Epidermal melanocyte (primary cell): ENCODE data around the gene TNFRSF18.

Source experiments
- DNase-seq: peaks from one replicate; pipeline ENCODE4 v3.0.0; 2011; ENCODE audit warnings: low spot score; ENCODE audit not compliant: insufficient read length

TNFRSF18 gene

GRCh38 chr1:1179346-1179982, 26.9 kb downstream of the TNFRSF18 start:
- DNase-seq, result no peak

DNA sequence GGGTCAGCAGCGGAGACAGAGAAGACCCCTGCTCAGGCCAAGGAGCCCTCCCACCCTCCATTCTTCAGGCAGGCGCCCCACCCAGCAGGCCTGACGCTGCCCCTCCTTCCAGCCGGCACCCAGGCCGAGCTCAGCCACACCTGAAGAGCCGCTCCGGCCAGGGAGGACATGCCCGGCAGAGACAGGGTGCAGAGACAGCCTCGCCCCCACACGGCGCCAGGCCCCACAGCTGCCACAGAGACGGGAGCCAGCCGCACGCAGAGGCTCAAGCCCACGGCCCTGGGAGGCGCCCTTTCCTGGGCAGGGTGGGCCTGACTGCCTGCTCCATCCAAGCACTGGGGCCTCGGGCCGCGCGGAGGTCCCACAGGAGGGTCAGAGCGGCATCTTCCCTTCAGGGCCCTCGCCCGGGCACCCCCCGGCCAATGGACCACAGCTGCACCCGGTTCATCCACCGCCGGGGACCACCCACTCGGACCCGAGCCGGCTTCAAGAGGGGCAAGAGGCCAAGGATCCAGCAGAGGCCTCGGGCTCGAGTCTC, 27.5 kb downstream of the TNFRSF18 start:
- DNase-seq, result no peak

GRCh38 chr1:1177452-1178206, 28.8 kb downstream of the TNFRSF18 start:
- DNase-seq, result peak; percentile 11

- DNase-seq, result peak; percentile 7
Measured at GRCh38 chr1:1176931-1177330, 29.5 kb downstream of the TNFRSF18 start.

DNA sequence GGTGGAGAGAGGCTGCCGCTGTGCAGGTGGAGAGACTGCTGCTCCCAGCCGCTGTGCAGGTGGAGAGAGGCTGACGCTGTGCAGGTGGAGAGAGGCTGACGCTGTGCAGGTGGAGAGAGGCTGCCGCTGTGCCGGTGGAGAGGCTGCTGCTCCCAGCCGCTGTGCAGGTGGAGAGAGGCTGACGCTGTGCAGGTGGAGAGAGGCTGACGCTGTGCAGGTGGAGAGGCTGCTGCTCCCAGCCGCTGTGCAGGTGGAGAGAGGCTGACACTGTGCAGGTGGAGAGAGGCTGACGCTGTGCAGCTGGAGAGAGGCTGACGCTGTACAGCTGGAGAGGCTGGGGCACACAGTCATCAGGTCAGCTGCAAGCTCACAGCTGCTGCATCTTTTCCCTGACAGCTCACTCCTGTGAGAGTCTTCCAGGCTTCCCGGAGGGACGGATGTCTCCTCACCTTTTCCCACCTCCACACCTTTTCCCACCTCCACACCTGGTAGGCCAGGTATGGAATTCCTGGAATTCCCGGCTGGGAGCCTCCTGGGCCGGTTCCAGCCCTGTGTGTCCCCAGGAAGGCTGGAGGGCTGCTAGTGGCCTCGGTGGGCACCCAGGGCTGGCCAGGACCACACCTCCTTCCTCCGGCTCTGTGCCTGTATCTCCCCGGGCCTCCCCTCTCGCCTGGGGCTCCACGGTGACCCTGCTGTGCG, 30.2 kb downstream of the TNFRSF18 start:
- peak; percentile 5 for DNase-seq

DNA sequence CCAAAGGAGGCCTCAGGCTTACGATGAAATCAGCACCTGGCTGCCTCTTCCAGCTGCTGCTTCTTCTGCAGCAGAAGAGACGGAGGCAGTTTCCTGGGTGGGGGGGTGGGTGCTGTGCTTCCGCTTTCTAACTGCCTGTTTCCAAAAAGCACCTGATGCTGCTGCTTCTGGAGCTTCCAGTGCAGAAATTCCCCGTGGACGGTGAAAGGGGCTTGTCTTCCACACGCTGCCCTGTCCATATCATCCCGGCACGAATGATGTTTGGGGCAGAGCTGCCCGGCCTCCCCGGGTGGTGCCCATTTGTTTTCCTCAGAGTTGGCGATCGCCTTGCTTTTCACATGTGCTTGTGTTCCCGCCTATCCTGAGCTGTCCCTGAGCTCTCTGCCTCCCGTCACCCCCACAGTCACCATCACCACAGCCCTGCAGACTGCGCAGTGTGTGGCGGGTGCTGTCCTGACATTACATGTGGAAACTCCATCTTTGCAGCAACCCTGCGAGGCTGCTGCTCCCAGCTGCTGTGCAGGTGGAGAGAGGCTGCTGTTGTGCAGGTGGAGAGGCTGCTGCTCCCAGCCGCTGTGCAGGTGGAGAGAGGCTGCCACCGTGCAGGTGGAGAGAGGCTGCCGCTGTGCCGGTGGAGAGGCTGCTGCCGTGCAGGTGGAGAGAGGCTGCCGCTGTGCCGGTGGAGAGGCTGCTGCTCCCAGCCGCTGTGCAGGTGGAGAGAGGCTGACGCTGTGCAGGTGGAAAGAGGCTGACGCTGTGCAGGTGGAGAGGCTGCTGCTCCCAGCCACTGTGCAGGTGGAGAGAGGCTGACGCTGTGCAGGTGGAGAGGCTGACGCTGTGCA, 30.9 kb downstream of the TNFRSF18 start:
- DNase-seq, result peak; percentile 4

DNA sequence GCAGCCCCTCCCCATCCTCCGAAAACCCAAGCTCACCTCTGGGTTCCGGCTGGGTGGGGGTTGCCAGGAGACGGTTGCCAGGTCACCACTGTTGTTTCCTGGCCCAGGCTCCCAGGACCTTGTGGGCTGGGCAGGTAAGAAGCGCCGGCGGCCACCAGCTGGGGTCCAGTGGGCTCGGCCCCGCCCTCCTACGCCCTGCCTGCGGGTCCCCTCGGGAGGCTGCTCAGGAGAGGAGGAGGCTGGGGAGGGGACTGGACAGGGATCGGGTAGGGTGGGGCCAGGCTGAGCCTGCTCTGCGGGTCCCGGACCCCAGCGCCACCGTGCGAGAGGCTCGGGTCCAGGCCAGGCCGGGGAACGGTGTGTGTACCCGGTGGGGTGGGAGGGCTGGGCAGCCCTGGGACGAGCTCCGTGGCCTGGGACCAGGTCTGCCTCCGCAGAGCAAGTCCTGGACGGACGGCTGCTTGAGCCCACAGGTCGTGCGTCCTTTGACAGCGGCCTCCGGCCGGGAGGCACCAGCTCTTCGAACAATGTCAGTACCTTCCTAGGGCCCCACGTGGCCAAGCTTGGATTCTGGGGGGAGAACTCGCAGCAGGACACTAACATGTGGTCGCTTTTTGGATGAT, 32.5 kb downstream of the TNFRSF18 start, which contains the start of gene TTLL10:
Gene TTLL10 (plus strand): TSS at position 88 of the 623 bp plus-strand sequence. CDS start 5,336 bp downstream, outside the sequence.
- peak; percentile 11 for DNase-seq

DNA sequence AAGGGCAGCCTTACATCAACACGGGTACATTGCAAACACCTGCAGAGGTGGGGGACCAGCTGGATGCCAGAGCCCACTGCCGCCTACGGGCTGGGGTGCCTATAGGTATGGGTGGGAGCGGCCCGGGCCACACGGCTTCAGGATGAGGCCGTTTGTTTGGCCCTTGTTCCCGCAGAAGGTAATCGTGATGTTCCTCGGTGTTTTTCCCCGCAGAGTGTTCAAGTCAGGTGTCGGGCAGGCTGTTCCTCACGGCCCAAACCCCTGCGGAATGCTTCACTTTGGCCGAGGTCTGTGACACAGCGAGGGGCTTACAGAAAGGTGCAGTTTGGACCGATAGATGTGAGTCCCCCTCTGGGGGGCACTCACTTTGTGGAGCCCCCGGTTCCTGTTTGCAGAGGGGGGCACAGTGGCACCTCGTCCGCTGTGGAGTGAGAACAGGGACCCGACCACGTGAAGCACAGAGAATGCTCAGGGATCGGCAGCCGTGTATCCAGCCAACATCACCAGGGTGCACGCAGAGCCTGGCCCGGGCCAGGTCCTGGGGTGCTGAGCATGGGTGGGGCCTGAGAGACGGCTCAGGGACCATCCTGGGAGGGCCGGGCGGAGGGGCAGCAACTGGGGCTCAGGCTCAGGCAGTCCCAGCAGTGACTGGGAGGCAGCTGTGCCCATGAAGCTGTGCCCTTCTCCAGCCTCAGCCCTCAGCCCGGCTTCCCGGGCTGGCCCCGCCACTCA, 33.2 kb downstream of the TNFRSF18 start:
- DNase-seq, result peak; percentile 13

GRCh38 chr1:1171546-1172340, 34.6 kb downstream of the TNFRSF18 start:
- DNase-seq, result peak; percentile 14

- DNase-seq, result peak; percentile 2
Measured at GRCh38 chr1:1171161-1171545, 35.2 kb downstream of the TNFRSF18 start.

GRCh38 chr1:1170215-1171091, 35.9 kb downstream of the TNFRSF18 start:
- DNase-seq, result peak; percentile 14

- DNase-seq, result peak; percentile 14
Measured at GRCh38 chr1:1169429-1170214, 36.8 kb downstream of the TNFRSF18 start.

GRCh38 chr1:1168451-1169411, 37.7 kb downstream of the TNFRSF18 start:
- DNase-seq, result no peak

DNA sequence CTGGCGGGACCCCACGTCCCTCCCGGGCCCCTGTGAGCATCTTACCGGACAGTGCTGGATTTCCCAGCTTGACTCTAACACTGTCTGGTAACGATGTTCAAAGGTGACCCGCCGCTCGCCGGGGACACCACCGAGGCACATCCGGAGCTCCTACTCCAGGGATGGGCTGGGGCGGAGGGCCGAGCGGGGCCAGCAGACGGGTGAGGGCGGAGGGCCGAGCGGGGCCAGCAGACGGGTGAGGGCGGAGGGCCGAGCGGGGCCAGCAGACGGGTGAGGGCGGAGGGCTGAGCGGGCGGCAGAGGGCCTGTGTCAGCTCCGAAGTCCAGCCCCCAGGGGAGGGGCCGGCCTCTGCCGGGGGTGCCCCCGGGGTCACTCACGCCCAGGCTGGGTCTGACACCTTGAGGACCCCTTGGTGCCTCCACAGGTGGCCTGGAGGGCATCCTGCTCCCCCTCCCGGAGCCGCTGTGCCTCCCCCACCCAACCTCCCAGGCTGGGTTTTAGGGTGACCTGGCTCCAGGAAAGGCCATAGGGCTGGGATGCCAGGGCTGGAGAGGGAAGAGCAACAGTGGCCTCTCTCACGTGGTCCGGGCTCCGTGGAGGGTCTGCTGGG, 38.4 kb downstream of the TNFRSF18 start:
- DNase-seq, result no peak

DNA sequence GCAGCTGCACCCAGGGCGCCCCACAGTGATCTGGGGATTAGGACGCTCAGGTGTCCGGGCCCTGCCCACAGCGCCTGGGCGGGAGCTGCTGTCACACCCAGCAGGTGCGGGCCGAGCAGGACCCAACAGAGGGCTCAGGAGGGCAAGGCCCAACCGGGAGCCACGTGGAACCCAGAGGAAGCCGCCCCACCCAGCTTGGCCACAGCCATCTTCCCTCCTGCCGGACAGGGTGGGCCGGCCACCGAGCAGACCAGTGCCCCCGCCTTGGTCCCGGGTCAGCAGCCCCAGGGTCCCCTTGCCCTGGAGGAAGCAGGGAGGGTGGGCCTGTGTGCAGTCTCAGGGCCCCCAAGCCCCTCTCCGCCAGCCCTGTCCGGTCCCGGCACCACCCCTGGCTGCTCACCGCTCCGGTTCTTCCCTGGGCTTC, 39.0 kb downstream of the TNFRSF18 start:
- DNase-seq, result no peak
